HG03103 (cell line): ENCODE measurements around the gene SMDT1.

Experiments
- ATAC-seq: cut with Tn5 transposase; IDR thresholded peaks from one replicate; pipeline ENCODE4 v1.9.1; 2021; ENCODE audit warnings: low read depth; ENCODE audit not compliant: unreplicated experiment

Gene SMDT1, protein sequence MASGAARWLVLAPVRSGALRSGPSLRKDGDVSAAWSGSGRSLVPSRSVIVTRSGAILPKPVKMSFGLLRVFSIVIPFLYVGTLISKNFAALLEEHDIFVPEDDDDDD

DNA sequence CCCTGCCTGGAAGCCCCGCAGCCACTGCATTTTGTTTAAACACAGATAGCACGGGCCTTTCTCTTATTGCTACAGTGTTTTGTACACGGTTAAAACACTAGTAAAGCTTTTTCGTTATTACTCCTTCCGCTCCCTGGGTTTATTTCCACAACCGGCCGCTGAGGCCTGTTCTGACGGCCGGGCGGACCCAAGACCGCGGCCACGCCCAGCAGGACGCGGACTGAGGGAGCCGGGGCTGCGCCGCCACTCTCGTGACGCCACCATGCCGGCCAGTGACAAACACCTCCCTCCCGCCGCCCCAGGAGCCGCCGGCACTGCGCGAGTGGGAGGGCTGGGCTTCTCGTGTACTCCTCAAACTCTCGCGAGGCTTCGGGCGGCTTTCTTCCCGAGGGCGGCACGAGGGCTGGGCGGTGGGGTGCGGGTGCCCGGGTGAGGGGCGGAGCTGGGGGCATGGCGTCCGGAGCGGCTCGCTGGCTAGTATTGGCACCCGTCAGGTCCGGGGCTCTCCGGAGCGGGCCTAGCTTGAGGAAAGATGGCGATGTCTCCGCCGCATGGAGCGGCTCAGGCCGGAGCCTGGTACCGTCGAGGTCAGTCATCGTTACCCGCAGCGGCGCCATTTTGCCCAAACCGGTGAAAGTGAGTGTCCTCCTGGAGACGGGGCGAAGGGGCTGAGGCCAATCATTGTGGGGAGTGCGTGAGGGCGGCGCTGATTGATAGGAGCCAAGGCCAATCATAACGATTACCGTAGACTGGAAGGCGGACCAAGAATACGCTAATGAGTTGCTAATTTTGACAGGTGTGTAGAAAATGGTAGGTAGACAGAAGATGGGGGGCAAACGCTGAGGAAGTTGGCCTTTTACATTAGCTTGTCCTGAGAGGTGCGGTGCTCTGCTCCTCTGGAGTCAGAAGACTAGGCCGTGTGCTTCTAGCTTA, at the start of gene SMDT1:
SMDT1 (plus strand) TSS at position 382 of the 933 bp plus-strand sequence; CDS start at position 451, 69 bp downstream.
- peak; percentile 72 for ATAC-seq

DNA sequence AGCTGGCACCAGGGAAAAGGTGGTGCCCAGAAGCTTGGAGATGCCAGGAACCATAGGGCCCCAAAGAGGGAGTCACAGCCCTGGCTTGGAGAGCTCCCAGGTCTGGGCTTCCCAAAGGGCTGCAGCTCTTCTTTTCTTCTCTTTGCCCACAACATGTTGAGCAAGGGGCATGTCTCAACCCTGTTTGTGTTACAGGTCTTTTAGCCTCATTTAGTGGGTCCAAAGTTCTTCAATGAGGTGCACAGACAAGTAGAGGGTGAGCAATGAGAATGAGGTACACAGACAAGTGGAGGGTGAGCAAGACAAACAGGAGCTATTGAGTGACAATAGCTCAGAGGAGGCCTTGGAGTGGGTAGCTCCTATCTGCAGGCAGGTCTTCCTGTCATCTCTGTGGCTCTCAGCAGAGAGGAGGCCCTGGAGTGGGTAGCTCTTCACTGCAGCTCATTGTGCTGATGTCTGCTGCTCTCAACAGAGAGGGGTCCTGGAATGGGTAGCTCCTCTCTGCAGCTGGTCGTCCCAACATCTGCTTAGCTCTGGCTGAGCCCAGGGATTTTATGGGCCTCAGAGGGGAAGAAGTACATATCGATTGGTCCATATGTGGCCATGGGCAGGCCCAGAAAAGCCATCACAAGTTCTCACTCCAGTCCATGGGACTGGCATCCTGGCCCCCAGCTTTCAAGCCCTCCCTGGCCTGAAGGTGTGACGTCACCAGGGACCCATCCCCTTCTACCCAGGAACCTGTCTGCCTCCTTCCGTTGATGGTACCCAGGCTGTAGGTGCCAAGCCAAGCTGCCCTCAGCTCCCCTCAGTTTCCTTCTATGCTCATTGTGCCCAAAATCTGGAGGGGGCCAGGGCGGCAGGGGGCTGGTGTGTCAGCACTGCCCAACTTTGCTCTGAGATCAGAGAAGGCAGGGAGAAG, 46.0 kb upstream of the SMDT1 start:
- ATAC-seq, result no peak

DNA sequence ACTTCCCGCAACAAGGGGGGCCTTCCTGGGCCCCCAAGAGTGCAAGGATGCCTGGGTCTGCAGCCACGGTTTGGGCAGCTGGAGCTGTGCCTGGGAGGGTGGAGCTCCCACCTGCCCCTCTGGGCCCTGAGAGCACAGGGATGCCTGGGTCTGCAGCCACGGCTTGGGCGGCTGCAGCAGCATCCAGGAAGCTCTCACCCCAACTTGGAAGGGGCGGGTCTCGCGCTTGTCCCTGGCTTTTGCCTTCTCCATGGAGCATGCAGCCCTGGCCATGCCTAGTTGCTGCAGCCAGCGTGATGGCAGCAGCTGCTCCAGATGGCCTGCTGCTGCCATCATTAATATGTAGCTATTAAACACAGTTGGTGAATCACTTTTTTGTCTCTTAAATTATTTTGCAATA, 44.2 kb upstream of the SMDT1 start:
- ATAC-seq, result no peak

DNA sequence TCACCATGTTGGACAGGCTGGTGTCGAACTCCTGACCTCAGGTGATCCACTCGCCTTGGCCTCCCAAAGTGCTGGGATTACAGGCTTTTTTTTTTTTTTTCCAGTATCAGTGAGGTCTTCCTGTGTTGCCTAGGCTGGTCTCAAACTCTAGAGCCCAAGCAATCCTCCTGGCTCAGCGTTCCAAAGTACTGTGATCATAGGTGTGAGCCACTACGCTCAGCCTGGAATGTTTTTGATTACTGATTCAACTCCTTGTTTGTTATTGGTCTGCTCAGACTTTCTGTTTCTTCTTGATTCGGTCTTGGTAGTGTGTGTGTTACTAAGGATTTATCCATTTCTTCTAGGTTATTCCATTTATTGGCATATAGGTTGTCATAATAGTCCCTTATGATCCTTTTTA, 40.2 kb upstream of the SMDT1 start:
- no peak for ATAC-seq

DNA sequence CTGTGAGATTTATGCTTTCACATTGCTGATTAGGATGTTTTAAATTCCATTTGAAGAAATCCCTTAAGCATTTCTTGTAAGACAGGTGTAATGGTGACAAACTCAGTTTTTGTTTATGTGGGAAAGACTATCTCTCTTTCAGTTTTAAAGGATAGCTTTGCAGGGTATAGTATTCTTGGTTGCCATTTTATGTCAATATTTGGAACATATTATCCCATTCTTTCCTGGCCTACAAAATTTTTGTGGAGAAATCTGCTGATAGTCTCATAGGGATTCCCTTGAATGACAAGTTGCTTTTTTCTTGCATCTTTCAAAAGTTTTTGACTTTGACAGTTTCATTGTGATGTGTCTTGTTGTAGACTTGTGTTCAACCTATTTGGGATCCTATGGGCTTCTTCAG, 37.7 kb upstream of the SMDT1 start:
- no peak for ATAC-seq

DNA sequence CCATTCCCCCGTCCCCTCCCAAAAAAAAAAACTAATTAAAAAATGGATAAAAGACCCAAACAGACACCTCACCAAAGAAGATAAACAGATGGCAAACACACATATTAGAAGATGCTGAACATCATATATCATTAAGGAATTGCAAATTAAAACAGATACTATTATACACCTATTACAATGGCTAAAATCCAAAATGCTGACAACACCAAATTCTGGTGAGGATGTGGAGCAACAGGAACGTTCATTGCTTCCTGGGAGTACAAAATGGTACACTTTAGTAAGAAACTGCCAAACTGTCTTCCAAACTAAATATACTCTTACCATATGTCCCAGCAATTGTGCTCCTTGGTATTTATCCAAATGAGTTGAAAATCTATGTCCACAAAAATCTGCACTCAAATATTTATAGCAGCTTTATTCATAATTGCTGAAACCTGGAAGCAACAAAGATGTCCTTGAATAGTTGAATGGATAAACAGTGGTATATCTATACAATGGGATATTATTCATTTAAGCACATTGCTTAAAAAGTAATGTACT, 28.8 kb upstream of the SMDT1 start:
- no peak for ATAC-seq

DNA sequence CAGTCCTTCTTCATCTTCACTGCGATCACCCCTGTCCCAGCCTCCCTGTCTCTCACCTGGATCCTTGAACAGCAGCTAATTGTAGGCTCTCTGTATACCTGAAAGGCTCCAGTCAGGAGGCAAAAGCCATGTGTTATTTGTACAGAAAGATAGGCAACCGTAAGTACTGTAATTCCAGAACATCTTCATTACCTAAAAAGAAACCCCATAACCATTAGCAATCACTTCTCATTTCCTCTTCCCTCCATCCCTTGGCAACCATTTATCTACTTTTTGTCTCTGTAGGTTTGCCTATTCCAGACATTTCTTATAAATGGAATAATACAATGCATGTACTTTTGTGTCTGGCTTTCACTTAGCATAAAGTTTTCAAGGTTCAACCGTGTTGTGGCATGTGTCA, 26.7 kb upstream of the SMDT1 start:
- no peak for ATAC-seq

DNA sequence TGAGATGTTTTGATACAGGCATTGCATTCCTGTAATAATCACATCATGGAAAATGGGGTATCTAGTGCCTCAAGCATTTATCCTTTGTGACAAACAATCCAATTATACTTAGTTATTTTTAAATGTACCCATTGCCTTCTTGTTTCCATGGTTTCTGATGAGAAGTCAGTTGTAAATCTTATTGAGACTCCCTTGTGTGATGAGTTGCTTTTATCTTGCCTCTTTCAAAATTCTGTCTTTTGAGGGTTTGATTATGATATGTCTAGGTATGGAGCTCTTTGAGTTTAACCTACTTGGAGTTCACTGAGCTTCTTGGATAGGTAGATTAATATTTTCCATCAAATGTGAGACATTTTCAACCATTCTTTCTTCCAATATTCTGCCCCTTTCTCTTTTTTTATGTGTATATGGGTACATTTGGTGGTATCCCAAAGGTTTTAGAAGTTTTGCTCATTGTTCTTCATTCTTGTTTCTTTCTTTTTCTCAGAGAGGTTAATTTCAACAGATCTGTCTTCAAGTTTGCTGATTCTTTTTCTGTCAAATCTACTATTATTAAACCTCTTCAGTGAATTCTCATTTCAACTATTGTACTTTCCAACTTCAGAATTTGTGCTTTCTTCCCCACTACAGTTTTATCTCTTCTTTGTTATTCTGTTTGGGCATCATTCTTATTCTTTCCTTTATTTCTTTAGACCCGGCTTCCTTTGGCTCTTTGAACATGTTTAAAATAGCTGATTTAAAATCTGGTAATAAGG, 22.6 kb upstream of the SMDT1 start:
- ATAC-seq, result no peak

DNA sequence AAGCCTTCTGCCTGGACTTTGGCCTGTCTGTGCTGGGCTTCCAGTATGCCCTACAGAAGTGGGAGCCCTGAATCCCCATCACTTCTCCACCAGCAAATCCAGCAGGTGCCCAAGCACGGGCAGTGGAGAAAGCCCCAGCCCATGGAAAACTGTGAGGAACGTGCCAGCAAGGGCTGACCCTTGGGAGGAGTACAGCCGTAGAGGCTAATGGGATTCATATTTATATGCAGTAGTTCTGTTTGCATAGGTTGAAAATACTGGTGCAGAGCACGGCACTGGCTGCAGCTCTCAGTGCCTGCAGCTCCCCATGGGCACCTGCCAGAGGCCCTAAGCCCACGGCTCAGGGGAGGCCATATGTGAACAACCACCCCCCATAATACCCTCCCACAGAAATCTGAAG, 19.0 kb upstream of the SMDT1 start:
- no peak for ATAC-seq

DNA sequence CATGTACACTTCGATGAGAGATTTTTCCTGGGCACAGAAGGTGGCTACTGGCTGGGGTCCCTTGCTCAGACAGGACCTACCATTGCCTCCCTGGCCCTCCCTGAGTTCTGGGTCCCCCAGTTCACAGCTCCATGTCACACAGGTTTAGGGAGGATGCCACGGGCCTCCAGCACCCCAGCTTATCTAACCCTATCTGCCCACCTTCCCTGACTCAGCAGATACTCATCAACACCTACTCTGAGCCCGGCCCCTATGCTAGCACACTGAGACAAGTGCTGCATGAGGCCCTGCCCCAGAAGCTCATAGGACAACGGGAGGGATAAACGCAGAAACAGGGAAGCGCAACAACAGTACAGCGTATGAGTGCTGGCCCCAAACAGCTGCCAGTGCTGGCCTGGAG, 18.5 kb upstream of the SMDT1 start:
- ATAC-seq, result no peak

DNA sequence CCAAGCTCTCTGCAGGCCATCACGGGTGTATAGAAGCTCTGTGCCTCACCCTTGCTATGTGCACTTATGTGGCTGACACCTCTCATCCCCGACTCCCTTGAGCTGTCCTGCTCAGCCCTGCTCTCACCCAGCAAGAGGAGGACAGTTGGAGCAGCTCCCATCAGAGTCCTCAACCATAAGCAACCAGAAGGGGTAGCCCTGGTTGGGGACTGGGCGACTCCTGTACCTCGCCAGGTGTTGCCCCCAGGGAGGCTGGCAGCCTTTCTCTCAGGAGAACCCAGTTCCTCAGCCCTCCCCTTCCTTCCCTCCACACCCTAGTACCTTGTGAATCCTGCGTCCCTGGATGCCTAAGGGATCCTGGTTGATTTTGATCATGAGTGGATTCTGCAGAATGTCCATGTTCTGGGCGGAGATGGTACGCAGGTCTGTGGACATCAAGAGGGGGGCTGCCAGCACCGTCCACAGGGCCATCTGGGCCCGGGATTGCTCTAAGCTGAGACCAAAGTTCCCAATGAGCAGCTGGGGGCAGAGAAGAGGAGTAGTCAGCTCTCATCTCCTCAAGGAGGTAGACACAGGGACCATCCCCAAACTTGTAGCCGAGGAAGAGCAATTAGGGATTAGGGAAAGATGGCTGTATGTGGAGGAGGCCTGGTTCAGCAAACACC, 16.9 kb upstream of the SMDT1 start:
- no peak for ATAC-seq

DNA sequence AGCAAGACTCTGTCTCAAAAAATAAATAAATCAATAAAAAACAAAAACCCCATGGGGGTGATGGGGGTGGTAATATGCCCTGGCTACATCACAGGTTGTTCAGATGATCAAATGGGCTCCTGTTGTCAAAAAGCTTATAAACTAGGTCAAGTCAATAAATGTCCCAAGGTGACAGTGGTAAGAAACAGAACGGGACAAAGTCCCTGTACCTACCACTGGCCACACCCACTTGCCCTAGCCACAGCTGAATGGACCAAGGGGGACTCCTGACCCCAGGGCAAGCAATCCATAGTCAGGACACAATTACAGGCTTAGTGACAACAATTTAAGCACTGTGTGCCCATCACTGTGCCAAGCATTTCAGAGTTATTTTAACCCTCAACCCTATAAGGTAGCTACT, 14.9 kb upstream of the SMDT1 start:
- no peak for ATAC-seq

DNA sequence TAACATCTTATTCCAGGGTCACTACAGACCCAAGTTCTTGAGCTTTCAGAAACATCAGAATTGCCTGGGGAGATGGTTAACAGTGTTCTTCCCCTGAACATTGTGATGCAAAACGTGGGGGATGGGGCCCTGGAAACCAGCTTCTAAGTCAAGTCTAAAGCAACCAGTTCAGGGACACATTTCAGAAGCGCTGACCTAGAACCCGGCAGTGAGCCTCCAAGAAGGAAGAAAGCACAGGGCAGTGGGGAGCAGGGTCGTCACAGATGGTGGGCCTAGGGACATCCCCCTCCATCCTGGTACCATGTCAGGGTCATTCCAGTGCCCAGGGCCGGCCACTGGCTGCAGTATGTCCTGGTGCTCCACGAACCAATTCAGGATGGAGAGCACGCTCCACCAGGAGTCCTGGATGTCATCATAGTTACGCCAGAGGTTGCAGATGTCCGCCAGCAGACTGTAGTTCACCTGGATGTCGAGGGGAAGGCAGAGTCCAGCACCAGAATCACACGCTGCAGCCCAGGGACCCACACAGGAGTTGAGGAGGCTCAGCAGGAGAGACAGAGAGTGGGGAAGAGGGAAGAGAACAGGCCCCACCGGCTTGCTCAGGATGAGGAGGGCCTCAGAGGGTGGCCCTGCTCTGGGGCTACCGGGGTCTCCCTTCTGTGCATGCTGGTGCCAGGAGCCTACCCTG, 13.9 kb upstream of the SMDT1 start:
- ATAC-seq, result no peak

DNA sequence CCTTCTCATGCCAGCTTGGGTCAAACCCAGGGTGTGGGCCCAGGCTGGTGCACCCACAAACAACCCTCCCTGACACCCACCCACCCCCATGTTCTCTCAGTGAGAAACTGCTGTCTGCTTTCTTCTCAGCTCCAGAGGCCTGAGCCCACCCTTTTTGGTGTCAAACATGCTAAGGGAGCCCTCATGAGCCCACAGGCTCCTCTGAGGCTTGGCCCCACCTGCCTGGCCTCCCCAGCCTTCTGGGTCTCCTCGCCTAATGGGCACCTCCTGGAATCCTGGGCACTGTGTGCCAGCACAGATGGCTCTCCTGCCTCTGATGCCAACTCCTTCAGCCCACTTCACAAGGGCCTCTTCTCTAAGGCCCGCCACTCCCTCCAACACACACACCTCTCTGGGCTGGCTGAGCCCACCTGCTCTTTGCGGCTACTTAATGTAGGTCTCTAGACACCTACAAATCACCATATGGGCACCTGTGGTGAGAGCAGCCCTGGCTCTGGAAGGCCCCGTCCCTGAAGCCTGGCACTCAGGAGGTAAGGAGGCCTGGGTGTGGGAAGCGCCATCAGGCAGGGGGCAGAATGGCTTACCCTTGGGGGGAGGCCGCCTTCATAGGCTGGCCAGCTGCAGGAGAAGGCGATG, 13.3 kb upstream of the SMDT1 start:
- ATAC-seq, result no peak

DNA sequence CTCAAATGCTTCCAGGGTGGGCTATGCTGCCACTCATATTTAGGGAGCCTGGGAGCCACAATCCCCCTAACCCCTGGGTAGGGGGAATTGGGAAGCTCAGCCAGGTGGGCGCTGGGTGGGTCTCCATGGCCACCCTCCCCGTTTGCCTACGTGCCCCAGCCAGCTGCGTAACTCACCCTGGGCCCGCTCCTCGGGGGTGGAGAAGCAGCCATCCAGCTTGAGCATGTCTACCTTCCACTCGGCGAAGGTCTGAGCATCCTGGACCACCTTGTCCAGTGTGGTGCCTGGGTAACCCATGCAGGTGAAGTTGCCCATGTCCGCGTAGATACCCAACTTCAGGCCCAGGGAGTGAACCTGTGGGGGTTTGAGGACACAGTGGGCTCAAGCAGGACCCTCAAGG, 12.6 kb upstream of the SMDT1 start:
- no peak for ATAC-seq

DNA sequence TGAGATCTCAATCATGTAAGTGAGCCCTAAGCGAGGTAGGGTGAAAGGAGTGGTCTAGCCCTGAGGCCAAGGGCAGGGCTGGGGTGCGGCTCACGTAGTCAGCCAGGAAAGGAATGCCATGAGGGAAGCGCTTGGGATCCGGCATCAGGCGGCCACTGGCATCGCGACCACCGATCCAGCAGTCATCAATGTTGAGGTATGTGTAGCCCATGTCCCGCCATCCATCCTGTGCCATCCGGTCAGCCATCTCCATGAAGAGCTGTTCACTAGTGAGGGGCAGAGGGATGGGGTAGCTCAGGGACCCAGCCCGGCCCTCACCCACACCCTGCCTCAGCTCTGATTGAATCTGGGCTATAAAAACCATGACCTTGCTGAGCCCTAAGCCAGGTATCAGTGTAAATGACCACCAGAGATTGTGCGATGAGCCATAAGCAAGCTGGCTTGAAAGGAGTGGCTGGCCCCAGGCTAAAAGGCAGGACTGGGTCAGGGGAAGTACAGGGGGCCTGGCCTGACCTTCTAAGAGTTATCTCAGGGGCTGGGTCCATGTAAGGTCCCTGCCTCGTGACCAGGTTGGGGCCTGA, 11.7 kb upstream of the SMDT1 start:
- no peak for ATAC-seq

DNA sequence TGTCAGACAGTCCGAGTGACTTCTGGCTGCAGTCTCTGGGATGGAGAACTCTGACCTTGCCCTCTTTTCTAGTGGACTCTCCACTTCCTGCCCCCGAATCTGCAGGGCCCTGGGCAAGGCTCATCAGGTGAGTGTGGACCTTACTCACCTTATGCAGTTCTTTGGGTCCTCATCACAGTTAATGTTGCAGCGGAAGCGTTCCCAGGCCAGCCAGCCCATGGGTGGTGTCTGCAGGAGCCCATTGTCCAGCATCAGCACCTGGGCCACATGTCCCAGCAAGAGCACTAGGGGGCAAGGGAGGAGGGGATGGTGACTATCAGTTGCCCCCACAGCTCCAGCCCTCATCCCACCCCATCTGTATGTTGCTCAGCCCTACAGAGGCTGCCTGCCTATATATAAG, 11.2 kb upstream of the SMDT1 start:
- ATAC-seq, result no peak

DNA sequence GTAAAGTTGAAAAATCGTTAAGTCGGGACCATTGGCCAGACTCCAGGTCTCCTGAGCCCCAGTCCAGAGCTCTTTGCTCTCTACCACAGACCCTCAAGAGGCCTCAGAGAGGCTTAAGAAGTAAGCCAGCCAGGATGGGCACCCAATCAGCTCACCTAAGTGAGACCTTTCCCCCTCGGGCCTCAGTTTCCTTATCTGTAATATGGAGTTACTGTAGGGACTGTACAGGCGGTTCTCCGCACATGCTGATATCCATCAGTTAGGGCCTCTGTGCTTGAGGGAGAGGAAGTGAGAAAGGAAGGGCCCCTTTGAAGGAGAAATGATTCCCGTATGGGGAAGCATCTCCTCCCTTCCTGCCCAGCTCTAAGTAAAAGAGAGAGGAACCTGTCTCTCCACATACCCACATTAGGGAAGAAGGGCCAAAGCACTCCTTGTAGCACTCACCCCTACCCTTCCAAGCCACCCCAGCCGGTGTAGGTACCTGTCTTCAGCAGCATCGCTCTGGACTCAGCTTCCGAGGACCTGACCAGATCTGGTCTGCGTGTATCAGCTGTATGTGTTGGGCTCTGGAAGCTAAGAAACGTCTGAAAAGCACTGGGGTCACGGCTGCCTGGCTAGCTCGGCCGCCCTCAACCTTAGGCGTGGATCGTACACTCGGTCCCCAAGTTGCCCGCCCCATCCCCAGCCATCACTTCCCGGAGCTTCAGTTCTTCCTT, 9.5 kb upstream of the SMDT1 start:
- no peak for ATAC-seq
